ENCODE data around the gene MBD3L4. TPM values are rescaled to one million over a fixed set of nuclear protein-coding genes. Genes with fewer than 3 reads are reported as not detected.

The MBD3L4 gene
- total and polyA plus RNA-seq, 10 of the 15 experiments (the other 5 are each of a cell fraction or from before 2014, with no cell fraction given) = not detected

- FAIRE-seq = no peak
- no peaks in the 10 kb centered on the region; the same call in 1 of the 3 replicates for H3K9me3 ChIP-seq (replicated peaks; ENCODE audit: control insufficient read depth, insufficient read depth, low read length)
- H3K4me1 ChIP-seq (ENCODE audit: control insufficient read depth, insufficient read depth, low read length) = peaks cover 16% of the 10 kb centered on the region
- intact Hi-C loops (cut with micrococcal nuclease; ENCODE audit: unreplicated experiment) = no loop called here
- H3K9ac ChIP-seq (ENCODE audit: control insufficient read depth, insufficient read depth, low read length) = no peak overlapping the region
- ChIA-PET RAD21 (ENCODE audit: unreplicated experiment) (interaction anchor here (1.2 to 2.8 kb wide), 2 partner anchors 16 to 55 kb away, joined by 3 to 9 read pairs; partner anchors contain the start of gene ZNF557), POLR2A (interaction anchor here (1.0 to 1.6 kb wide), 3 partner anchors 25 to 55 kb away, joined by 3 to 4 read pairs (median 3); partner anchors contain the start of gene ZNF557), SMC1A (ENCODE audit: uncharacterized antibody, unreplicated experiment) (interaction anchor here (1.5 kb wide), 1 partner anchor 17 kb away, joined by 7 read pairs; no protein-coding TSS in a partner anchor), CTCF (interaction anchor here (1.1 kb wide), 1 partner anchor 16 kb away, joined by 3 read pairs; no protein-coding TSS in a partner anchor)
- no TSS peak for BruUV-seq (replicated peaks)
- H3K4me3 ChIP-seq = no peak overlapping the region
- no peaks in the 10 kb centered on the region for H4K20me1 ChIP-seq (ENCODE audit: control insufficient read depth, insufficient read depth)
- H3K27me3 ChIP-seq (replicated peaks in 1 of 2; ENCODE audit: control insufficient read depth in 2 of 2, insufficient read depth in 2 of 2, low read length in 1 of 2) = no peaks in the 10 kb centered on the region
- peak; percentile 68 for DNase-seq (ENCODE audit: low read depth, low spot score)
- H3K4me2 ChIP-seq (ENCODE audit: control insufficient read depth, insufficient read depth) = no peak overlapping the region
- no peaks in the 10 kb centered on the region for H3K36me3 ChIP-seq (ENCODE audit: control insufficient read depth in 2 of 2, insufficient read depth in 2 of 2, low read length in 1 of 2)
- in situ Hi-C loops (cut with MboI) = loop anchor here (5.0 kb wide), 1 partner anchor 64 kb away; no protein-coding TSS in a partner anchor
- no peaks in the 10 kb centered on the region for H3K79me2 ChIP-seq (ENCODE audit: control insufficient read depth, insufficient read depth, low read length)
- ATAC-seq = peak; percentile 70
- H3K27ac ChIP-seq (ENCODE audit: control insufficient read depth, insufficient read depth) = no peak overlapping the region; the same call in 1 of the 2 replicates
- 25% methylated on average over 4 of the region's 4 CpGs for WGBS (ENCODE audit: insufficient coverage, insufficient replicate concordance, low lambda C conversion rate, missing lambda C conversion rate)
- H2AFZ ChIP-seq (ENCODE audit: control insufficient read depth, low read depth, low read length) = no peak overlapping the region
- TF ChIP-seq ZNF24 (IDR thresholded peaks at IDR 0.05) = peak; percentile 56; the same call in 1 of the 2 replicates
- TF ChIP-seq ZNF622 (IDR thresholded peaks at IDR 0.05) = no peak
- TF ChIP-seq CHD4 (IDR thresholded peaks at IDR 0.05) = no peak
- no peak for TF ChIP-seq NFYB (IDR thresholded peaks at IDR 0.05; ENCODE audit: insufficient read depth, low read depth, low read length)
- TF ChIP-seq RB1 (IDR thresholded peaks at IDR 0.05; ENCODE audit: borderline replicate concordance) = no peak
- no peak for TF ChIP-seq TCF7 (IDR thresholded peaks at IDR 0.05; ENCODE audit: borderline replicate concordance)
- no peak for TF ChIP-seq ZBTB11 (CRISPR knock-in tag; IDR thresholded peaks at IDR 0.05)
- peak; percentile 43 for TF ChIP-seq NR2F1 (conservative IDR thresholded peaks at IDR 0.05)
- peak; percentile 30 to 37; a peak in 1 of 4 replicates for TF ChIP-seq BHLHE40 (IDR thresholded peaks at IDR 0.05; ENCODE audit: borderline replicate concordance in 1 of 2, low read depth in 2 of 2, low read length in 1 of 2)
- TF ChIP-seq TBL1XR1 (IDR thresholded peaks at IDR 0.05; ENCODE audit: low read depth, low read length) = no peak
- TF ChIP-seq CREM (IDR thresholded peaks at IDR 0.05; ENCODE audit: low read depth) = no peak; the same call in 1 of the 2 replicates
- TF ChIP-seq PML (IDR thresholded peaks at IDR 0.05; ENCODE audit: low read length) = no peak
- TF ChIP-seq ZBTB40 (IDR thresholded peaks at IDR 0.05; ENCODE audit: borderline replicate concordance) = no peak
- no peak for TF ChIP-seq BRCA1 (IDR thresholded peaks at IDR 0.05; ENCODE audit: low read depth, low read length)
- no peak for TF ChIP-seq SIN3A (IDR thresholded peaks at IDR 0.05; ENCODE audit: low read depth, low read length)
- TF ChIP-seq CBX5 (IDR thresholded peaks at IDR 0.05; ENCODE audit: low read depth) = no peak
These were observed 26.3 kb downstream of the MBD3L4 start for GRCh38 chr19:7013678-7014077.

All from GM12878 (cell line).